ENCODE data around the gene ACOT7.
"Not testable (repeated sequence)": the region's sequence is repeated elsewhere in the genome, so short reads cannot be mapped to it uniquely, and the experiment has no call there.

ACOT7 gene

DNA sequence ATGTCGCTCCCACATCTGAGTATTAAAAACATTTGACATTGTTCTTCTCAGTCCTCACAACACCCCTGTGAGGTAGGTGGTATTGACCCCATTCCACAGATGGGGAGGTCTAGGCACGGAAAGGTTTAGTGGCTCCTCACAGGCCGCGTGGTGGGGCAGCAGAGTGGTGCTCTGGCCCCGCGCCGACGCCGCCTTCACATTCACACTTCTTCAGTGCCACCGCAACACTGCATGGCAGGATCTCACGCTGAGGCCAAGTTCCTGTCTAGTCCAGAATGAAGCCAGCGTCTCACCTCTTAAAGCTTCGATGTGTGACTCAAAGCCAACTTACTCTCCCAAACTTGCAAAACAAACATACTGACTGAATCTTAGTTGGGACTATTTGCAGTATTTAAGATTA is 169.9 kb downstream of the ACOT7 start:
- no peak for DNase-seq (ENCODE audit: low read depth, low spot score)
- Histone ChIP-seq H3K9ac (ENCODE audit: insufficient read length, low read depth) (no peak overlapping the region), H3K4me1 (ENCODE audit: insufficient read depth, insufficient read length) (no peaks in the 10 kb centered on the region), H3K27me3 (ENCODE audit: insufficient read depth, insufficient read length) (no peaks in the 10 kb centered on the region), H3K4me3 (ENCODE audit: insufficient read length, low read depth) (no peak overlapping the region), H3K9me3 (ENCODE audit: insufficient read depth, low read length) (no peaks in the 10 kb centered on the region), H3K36me3 (ENCODE audit: insufficient read depth, insufficient read length, low read length) (peaks cover 37% of the 10 kb centered on the region)
- TF ChIP-seq SUZ12 (IDR thresholded peaks at IDR 0.05; ENCODE audit: extremely low read depth, insufficient read depth, insufficient read length) (no peak), ZNF274 (IDR thresholded peaks at IDR 0.05; ENCODE audit: low read depth, low read length) (no peak), YY1 (IDR thresholded peaks at IDR 0.05; ENCODE audit: insufficient read depth, insufficient read length) (no peak)

- TF ChIP-seq ZNF274 (IDR thresholded peaks at IDR 0.05; ENCODE audit: low read depth, low read length) (no peak), YY1 (IDR thresholded peaks at IDR 0.05; ENCODE audit: insufficient read depth, insufficient read length) (no peak), SUZ12 (IDR thresholded peaks at IDR 0.05; ENCODE audit: extremely low read depth, insufficient read depth, insufficient read length) (no peak)
- no peak for DNase-seq (ENCODE audit: low read depth, low spot score)
- peaks cover 37% of the 10 kb centered on the region for H3K36me3 ChIP-seq (ENCODE audit: insufficient read depth, insufficient read length, low read length)
- H3K4me3 ChIP-seq (ENCODE audit: insufficient read length, low read depth): no peak overlapping the region
- H3K27me3 ChIP-seq (ENCODE audit: insufficient read depth, insufficient read length): no peaks in the 10 kb centered on the region
- H3K4me1 ChIP-seq (ENCODE audit: insufficient read depth, insufficient read length): no peaks in the 10 kb centered on the region
- H3K9ac ChIP-seq (ENCODE audit: insufficient read length, low read depth): no peak overlapping the region
- H3K9me3 ChIP-seq (ENCODE audit: insufficient read depth, low read length): no peaks in the 10 kb centered on the region
Measured at GRCh38 chr1:6222636-6223035, 170.9 kb downstream of the ACOT7 start.

DNA sequence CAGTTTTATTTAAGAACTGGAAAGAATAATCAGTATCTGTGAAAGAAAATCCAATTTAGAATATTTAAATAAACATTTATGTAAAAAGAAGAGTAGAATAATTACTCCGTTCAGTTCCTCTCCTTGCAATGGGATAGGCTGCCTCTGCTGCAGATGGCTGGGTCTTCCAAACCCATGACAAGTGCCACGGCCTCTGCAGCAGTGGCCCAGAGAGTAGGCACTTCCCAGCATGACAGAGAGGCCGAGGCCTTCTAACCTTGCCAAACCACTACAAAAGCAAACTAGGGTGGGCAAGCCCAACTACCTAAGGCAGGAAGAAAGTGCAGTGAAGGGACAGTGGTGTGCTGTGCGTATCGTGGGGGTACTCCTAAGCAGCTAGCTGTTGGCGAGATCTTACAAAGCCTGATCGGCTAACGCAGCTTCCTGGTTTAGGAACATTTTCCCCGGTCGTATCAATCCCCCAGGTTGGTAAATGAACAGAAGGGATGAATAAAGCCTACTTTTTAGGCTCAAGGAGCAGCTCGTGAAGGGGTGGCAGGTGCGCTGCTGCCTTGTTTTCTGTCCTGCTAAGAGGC is 172.3 kb downstream of the ACOT7 start:
- Histone ChIP-seq H3K27me3 (ENCODE audit: insufficient read depth, insufficient read length) (no peaks in the 10 kb centered on the region), H3K9me3 (ENCODE audit: insufficient read depth, low read length) (no peaks in the 10 kb centered on the region), H3K4me3 (ENCODE audit: insufficient read length, low read depth) (no peak overlapping the region), H3K36me3 (ENCODE audit: insufficient read depth, insufficient read length, low read length) (peaks cover 32% of the 10 kb centered on the region), H3K9ac (ENCODE audit: insufficient read length, low read depth) (no peak overlapping the region), H3K4me1 (ENCODE audit: insufficient read depth, insufficient read length) (no peaks in the 10 kb centered on the region)
- DNase-seq (ENCODE audit: low read depth, low spot score): no peak
- TF ChIP-seq SUZ12 (IDR thresholded peaks at IDR 0.05; ENCODE audit: extremely low read depth, insufficient read depth, insufficient read length) (no peak), ZNF274 (IDR thresholded peaks at IDR 0.05; ENCODE audit: low read depth, low read length) (no peak)

DNA sequence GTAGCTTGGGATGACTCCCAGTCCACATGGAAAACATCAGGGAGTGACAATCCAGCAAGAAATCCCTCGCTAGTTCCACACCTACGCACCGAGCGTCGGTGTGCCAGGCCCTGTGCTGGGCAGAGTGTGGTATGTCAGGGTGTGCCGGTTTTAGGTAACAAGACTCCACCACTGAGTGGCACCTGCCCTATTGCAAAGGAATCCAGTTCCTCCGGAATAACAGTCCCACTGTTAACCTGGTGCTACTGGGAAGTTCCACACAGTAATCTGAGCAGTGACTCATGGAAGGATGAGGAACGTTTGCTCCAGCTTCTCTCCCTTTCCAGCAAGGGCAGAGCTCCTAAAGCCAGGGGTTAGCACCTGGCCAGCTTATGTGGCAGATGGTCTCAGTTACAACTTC is 173.3 kb downstream of the ACOT7 start:
- no peaks in the 10 kb centered on the region for H3K4me1 ChIP-seq (ENCODE audit: insufficient read depth, insufficient read length)
- H3K27me3 ChIP-seq (ENCODE audit: insufficient read depth, insufficient read length): no peaks in the 10 kb centered on the region
- H3K9me3 ChIP-seq (ENCODE audit: insufficient read depth, low read length): no peaks in the 10 kb centered on the region
- H3K4me3 ChIP-seq (ENCODE audit: insufficient read length, low read depth): no peak overlapping the region
- no peak for TF ChIP-seq YY1 (IDR thresholded peaks at IDR 0.05; ENCODE audit: insufficient read depth, insufficient read length)
- no peak for DNase-seq (ENCODE audit: low read depth, low spot score)
- H3K9ac ChIP-seq (ENCODE audit: insufficient read length, low read depth): no peak overlapping the region
- peaks cover 29% of the 10 kb centered on the region for H3K36me3 ChIP-seq (ENCODE audit: insufficient read depth, insufficient read length, low read length)

DNA sequence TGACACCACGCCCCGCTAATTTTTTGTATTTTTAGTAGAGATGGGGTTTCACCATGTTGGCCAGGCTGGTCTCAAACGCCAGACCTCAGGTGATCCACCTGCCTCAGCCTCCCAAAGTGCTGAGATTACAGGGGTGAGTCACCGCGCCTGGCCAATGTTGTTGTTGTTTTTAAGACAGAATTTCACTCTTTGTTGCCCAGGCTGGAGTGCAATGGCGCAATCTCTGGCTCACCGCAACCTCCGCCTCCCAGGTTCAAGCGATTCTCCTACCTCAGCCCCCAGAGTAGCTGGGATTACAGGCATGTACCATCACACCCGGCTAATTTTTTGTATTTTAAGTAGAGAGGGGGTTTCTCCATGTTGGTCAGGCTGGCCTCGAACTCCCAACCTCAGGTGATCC is 173.9 kb downstream of the ACOT7 start:
- H3K4me3 ChIP-seq (ENCODE audit: insufficient read length, low read depth); H3K9ac ChIP-seq (ENCODE audit: insufficient read length, low read depth); H3K27me3 ChIP-seq (ENCODE audit: insufficient read depth, insufficient read length); DNase-seq (ENCODE audit: low read depth, low spot score); H3K4me1 ChIP-seq (ENCODE audit: insufficient read depth, insufficient read length); H3K9me3 ChIP-seq (ENCODE audit: insufficient read depth, low read length): not testable (repeated sequence)
- peaks cover 23% of the 10 kb centered on the region for H3K36me3 ChIP-seq (ENCODE audit: insufficient read depth, insufficient read length, low read length)

GRCh38 chr1:6218375-6219164 is 175.0 kb downstream of the ACOT7 start:
- Histone ChIP-seq H3K9ac (ENCODE audit: insufficient read length, low read depth) (no peak overlapping the region), H3K4me1 (ENCODE audit: insufficient read depth, insufficient read length) (no peaks in the 10 kb centered on the region), H3K4me3 (ENCODE audit: insufficient read length, low read depth) (no peak overlapping the region), H3K27me3 (ENCODE audit: insufficient read depth, insufficient read length) (no peaks in the 10 kb centered on the region), H3K9me3 (ENCODE audit: insufficient read depth, low read length) (no peaks in the 10 kb centered on the region), H3K36me3 (ENCODE audit: insufficient read depth, insufficient read length, low read length) (peaks cover 13% of the 10 kb centered on the region)
- no peak for DNase-seq (ENCODE audit: low read depth, low spot score)
- TF ChIP-seq SUZ12 (IDR thresholded peaks at IDR 0.05; ENCODE audit: extremely low read depth, insufficient read depth, insufficient read length): no peak
- TF ChIP-seq YY1 (IDR thresholded peaks at IDR 0.05; ENCODE audit: insufficient read depth, insufficient read length): no peak
- TF ChIP-seq ZNF274 (IDR thresholded peaks at IDR 0.05; ENCODE audit: low read depth, low read length): no peak
